GM20000 (cell line): ENCODE data around the gene MET.

Experiments
- DNase-seq: peaks from one replicate; pipeline ENCODE4 v3.0.0; 2012; ENCODE audit warnings: low spot score
- TF ChIP-seq, protein P1 (sequence below): IDR thresholded peaks from 2 replicates; pipeline ENCODE4 v1.5.1; 2012; ENCODE audit warnings: mild to moderate bottlenecking, control low read depth; ENCODE audit errors: extremely low read depth, missing control alignments

Gene MET

DNA sequence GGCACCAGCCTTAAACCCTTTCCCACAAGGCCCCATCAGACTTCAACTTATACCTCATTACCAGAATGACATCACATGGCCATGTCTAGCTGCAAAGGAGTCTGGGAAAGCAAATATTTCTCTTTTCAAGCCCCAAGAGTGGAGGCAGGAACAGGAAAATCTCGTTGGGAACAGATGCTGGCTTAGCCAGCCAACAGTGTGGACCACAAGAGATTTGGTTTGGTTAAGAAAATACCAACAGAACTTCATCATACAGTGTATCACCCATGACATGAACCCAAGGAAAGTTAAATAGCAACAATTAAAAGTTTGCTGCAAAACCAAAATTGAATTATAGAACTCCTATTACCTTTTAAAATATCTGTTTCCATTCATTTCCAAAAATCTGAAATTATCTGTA lies 2.2 kb upstream of the MET start:
- DNase-seq, result no peak
- TF ChIP-seq, protein P1, sequence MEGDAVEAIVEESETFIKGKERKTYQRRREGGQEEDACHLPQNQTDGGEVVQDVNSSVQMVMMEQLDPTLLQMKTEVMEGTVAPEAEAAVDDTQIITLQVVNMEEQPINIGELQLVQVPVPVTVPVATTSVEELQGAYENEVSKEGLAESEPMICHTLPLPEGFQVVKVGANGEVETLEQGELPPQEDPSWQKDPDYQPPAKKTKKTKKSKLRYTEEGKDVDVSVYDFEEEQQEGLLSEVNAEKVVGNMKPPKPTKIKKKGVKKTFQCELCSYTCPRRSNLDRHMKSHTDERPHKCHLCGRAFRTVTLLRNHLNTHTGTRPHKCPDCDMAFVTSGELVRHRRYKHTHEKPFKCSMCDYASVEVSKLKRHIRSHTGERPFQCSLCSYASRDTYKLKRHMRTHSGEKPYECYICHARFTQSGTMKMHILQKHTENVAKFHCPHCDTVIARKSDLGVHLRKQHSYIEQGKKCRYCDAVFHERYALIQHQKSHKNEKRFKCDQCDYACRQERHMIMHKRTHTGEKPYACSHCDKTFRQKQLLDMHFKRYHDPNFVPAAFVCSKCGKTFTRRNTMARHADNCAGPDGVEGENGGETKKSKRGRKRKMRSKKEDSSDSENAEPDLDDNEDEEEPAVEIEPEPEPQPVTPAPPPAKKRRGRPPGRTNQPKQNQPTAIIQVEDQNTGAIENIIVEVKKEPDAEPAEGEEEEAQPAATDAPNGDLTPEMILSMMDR, result no peak

DNA sequence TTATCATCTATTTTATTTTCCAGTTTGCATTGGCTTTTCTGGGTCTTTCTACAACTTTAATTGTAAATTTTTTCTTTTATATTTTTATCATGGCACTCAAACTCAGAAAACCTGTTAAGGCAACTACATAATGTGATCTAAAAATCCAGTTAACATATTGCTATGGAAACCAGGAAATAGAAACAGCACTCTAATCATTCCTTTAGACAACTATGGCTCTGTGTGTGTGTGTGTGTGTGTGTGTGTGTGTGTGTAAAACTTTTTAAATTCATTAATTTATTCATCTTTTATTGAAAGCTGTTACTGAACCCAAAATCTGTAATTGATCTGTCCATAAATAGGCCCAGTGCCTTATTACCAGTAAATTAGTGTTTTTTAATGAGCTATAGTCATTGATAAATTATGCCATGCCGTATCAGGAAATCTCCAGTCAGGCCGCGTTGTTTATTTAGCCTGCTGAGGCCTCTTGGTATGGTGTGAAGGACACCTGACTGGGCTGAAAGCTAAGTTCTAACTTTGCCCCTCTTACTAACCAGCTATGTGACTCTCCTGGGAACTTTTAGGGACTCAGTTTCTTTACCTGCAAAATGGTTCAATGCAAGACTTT lies 1.5 kb upstream of the MET start:
- DNase-seq, result no peak
- TF ChIP-seq, protein P1, result no peak

DNA sequence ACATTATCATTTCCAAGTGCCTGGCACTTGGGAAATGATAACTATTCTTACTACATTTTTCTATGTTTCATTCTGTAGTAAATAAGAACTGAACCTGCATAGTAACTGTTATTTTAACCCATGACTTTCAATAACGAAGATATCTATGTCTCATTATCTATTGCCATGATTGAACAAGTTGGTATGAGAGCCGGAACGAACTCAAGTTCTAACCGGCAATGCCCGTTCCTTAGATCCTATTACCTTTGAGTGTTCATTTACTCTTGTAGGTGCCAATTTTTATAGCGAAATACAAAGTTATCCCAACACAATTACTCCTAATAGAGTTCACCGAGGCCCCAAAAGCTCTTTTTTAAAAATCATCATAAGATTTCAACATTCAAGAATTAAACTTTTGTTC lies 885 bp upstream of the MET start:
- DNase-seq, result no peak
- TF ChIP-seq, protein P1, result no peak

DNA sequence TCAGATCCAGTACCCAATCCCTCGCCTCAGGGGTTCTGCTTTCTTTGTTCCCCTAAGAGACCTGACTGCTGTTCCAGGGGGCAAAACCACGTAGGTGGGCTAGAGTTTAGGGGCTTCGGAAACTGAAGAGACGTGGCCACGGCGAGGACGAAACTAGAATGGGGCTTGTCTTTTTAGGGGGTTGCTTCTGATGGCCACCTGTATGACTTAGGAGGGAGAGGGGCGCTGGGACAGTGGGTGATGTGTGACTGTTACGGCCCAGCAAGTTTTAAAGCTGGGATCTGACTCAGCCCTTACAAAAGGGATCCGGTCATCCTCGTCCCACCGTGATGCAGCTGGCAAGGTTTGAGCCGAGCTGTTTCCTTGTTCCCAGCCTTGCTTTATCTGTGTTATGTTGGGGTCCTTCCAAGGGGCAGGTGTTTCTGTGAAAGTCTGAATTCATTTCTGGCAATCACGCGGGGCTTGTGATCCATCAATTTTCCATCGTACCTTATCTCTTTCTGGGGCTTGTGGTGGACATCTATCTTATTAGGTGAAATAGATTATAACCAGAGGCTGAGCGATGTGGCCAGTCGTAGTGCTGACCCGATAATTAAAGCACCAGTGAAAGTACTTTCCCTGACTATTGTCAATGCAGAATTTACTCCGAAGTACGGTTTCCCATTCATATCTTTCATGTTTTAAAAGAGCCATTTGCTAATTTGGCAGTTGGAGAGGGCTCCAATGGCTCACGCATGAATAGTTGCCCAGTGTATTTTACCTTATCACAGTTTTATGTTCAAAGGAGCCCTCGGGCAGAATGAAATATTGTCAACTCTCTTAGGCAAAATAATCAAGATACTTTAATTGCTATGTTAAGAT lies 830 bp downstream of the MET start:
- no peak for DNase-seq
- TF ChIP-seq, protein P1, result no peak

DNA sequence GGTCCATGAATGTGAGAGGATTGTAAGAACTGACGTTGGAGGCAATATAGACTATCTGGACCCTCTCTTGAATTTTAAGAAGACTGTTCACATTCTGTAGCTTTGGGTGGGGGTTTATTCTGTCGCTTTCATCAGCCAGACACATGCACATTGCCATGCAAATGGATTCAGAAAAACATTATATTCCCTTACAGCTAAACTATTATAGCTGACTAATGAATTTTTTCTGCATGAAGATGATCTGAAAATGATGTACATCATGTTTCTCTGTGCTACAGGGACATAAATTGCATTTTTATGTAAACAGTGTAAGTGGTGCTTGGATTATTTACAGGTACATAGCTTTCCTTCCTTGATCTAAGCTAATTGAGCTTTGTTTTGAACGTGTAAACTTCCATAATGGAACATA lies 1.5 kb downstream of the MET start:
- TF ChIP-seq, protein P1, result no peak
- no peak for DNase-seq

DNA sequence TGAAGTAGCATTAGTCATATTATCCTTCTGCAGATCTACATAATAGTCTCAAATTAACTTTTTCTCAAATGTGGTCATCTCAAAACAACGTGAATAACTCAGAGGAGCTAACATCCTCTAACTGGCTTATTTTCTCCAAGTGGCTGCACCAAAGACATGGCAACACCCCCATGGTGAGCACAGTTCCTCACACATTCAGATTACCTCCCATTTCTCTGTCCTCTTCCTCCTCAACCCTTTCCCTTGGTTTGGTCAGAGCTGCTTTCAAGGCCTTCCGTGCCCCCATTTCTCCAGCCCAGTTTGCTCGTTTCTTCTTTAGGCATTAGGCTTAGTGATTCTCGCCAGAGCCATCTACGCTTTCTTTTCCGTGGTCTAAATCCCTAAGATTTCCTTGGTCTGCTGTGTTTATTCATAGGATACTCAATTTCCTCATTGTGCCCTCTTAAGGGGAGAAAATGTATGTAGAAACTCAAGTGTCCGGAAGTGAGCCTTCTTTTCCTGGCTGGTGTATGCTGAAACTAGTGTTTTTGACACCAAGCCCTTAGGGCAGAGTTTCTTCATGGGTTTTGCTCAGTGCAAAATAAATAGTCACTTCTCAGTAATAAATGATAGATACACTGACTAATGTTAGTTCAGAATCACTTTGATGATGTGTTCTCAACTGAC lies 2.6 kb downstream of the MET start:
- TF ChIP-seq, protein P1, result no peak
- DNase-seq, result no peak

DNA sequence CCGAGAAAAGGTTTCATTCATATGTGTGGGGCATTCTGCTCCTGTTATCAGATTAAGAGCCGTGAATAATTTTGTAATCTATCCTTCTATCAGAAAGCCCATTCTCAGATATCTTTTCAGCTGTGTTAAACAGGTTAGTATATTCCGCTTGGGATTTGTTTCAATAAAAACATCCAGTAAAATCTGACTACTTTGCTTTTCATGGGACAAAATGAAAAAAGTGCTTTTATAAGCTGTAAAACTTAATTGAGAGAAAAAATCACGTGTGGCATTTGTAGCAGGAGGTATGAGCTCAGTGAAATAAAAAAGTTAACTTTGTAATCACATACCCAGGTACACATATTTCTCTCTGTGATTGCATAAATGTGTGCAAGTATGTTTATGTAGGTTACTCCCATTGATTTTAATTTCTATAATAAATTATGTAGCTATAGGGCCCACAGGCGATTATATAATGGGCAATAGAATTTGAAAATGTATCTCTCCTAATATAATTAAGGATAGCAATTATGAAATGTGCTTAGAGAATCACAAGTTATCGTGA lies 3.9 kb downstream of the MET start:
- TF ChIP-seq, protein P1, result no peak
- DNase-seq, result no peak
